HEK293 (cell line): Measurements from ENCODE around the gene SNUPN.

Experiments
- CTCF ChIP-seq: fragments of 450-650 bp; formaldehyde crosslinking; IDR thresholded peaks from 2 replicates; pipeline ENCODE4 v1.5.1; 2016; ENCODE audit warnings: missing biosample characterization, missing genetic modification characterization
- ZNF292 ChIP-seq: fragments of 450-650 bp; formaldehyde crosslinking; IDR thresholded peaks from 2 replicates; pipeline ENCODE4 v1.5.1; 2016; ENCODE audit warnings: low read depth, missing biosample characterization, missing genetic modification characterization, borderline replicate concordance
- ZNF426 ChIP-seq: fragments of 450-650 bp; formaldehyde crosslinking; IDR thresholded peaks from 2 replicates; pipeline ENCODE4 v1.5.1; 2017; ENCODE audit warnings: missing biosample characterization, missing genetic modification characterization, mild to moderate bottlenecking, inconsistent platforms, moderate library complexity
- ZNF558 ChIP-seq: fragments of 450-650 bp; formaldehyde crosslinking; IDR thresholded peaks from 2 replicates; pipeline ENCODE4 v1.5.1; 2016; ENCODE audit warnings: missing biosample characterization, missing genetic modification characterization
- ZNF560 ChIP-seq: fragments of 450-650 bp; formaldehyde crosslinking; IDR thresholded peaks from 2 replicates; pipeline ENCODE4 v1.5.1; 2017; ENCODE audit warnings: missing biosample characterization, missing genetic modification characterization, borderline replicate concordance
- ZNF580 ChIP-seq: fragments of 450-650 bp; formaldehyde crosslinking; IDR thresholded peaks from 2 replicates; pipeline ENCODE4 v1.5.1; 2016; ENCODE audit warnings: missing biosample characterization, missing genetic modification characterization
- ZNF670 ChIP-seq: fragments of 450-650 bp; formaldehyde crosslinking; IDR thresholded peaks from 2 replicates; pipeline ENCODE4 v1.5.1; 2016; ENCODE audit warnings: missing biosample characterization, missing genetic modification characterization, low read depth

DNA sequence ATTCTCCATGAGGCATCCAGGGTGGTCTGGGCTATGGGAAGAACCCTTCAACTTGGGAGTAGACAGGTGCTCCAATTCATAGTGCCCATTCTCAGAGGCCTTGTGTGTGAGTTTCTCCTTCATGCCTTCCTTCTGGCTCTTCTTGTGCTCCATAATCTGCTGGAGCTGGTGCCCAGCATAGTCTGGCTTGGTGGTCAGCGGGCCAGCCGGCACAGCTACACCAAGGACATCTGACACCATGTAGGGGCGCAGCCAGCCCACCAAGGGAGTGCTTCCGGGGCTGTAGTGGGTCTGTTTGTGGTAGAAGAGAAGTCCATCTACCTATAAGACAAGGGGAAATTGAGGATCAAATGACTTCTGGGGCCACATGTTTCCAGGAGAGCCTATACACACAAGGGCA, 27.2 kb downstream of the SNUPN start:
- no peak for TF ChIP-seq CTCF
- no peak for TF ChIP-seq ZNF670 (tag by site-specific recombination)
- TF ChIP-seq ZNF292 (tag by site-specific recombination), result no peak
- TF ChIP-seq ZNF558 (tag by site-specific recombination), result no peak
- no peak for TF ChIP-seq ZNF560
- TF ChIP-seq ZNF426, result no peak
- TF ChIP-seq ZNF580, result no peak
